Stimulated activated CD4-positive, alpha-beta T cell treated with anti-CD3 and anti-CD28 coated beads, Interleukin-12 subunit alpha, Interleukin-12 subunit beta, amount 100 ng/mL, for 48 hours (primary cell): ENCODE measurements around the gene MBD6.

Source experiments
- DNase-seq, 3 donors: peaks; one replicate each; pipeline ENCODE4 v3.0.0-alpha.2; 2020; ENCODE audit warnings: low read depth in 2 of 3, low spot score in 1 of 3

MBD6 gene

GRCh38 chr12:57522011-57522886, at the start of gene MBD6:
MBD6 (plus strand) TSS chr12:57522824; CDS start chr12:57524304, 1,480 bp downstream.
- DNase-seq = peak; percentile 81 to 88 (median 86)

GRCh38 chr12:57473392-57473791, 49.2 kb upstream of the MBD6 start:
- no peak for DNase-seq

GRCh38 chr12:57473886-57474285, 48.7 kb upstream of the MBD6 start:
- DNase-seq = no peak

- no peak for DNase-seq
Observed at GRCh38 chr12:57474430-57474829, 48.2 kb upstream of the MBD6 start.

GRCh38 chr12:57474862-57475261, 47.8 kb upstream of the MBD6 start:
- no peak for DNase-seq

- DNase-seq = no peak
Observed at GRCh38 chr12:57475271-57476161, 47.1 kb upstream of the MBD6 start.

GRCh38 chr12:57476162-57476992, 46.2 kb upstream of the MBD6 start:
- DNase-seq = peak; percentile 76 to 83 (median 79)

- DNase-seq = no peak
Observed at GRCh38 chr12:57476993-57477709, 45.5 kb upstream of the MBD6 start.

- DNase-seq = peak in 1 of 3 donors; percentile 33
Observed at GRCh38 chr12:57477710-57478681, 44.6 kb upstream of the MBD6 start.

- DNase-seq = no peak
Observed at GRCh38 chr12:57479043-57479375, 43.6 kb upstream of the MBD6 start.

GRCh38 chr12:57479376-57480115, 43.1 kb upstream of the MBD6 start, which contains the start of gene ARHGAP9:
ARHGAP9 (minus strand) TSS chr12:57479866; CDS start chr12:57479406, 460 bp downstream.
- DNase-seq = no peak

GRCh38 chr12:57481671-57482070, 41.0 kb upstream of the MBD6 start:
- DNase-seq = no peak

GRCh38 chr12:57483466-57483865, 39.2 kb upstream of the MBD6 start:
- no peak for DNase-seq

- DNase-seq = no peak
Observed at GRCh38 chr12:57485695-57486094, 36.9 kb upstream of the MBD6 start.

- DNase-seq = no peak
Observed at GRCh38 chr12:57487055-57487596, 35.5 kb upstream of the MBD6 start.

GRCh38 chr12:57487597-57488401, 34.8 kb upstream of the MBD6 start, which contains the start of gene MARS1:
MARS1 (plus strand) TSS chr12:57488068; CDS start chr12:57488091, 23 bp downstream.
- DNase-seq = peak; percentile 86 to 91 (median 90)
